BLaER1 treated with 17β-estradiol and CSF1 and Interleukin-3, amounts not matched to agents 10 nM and 100 nM (cell line): ENCODE results near the gene CLEC20A.

ENCODE experiments used
- H3K27ac ChIP-seq, 11 experiments: shearing (Covaris generic); formaldehyde crosslinking; 2 replicates each; pipeline ENCODE4 v1.8.1; 2022
- H3K27me3 ChIP-seq, 11 experiments: shearing (Covaris generic); formaldehyde crosslinking; 2 replicates each; pipeline ENCODE4 v1.8.1; 2022
- H3K36me3 ChIP-seq, 11 experiments: shearing (Covaris generic); formaldehyde crosslinking; 2 replicates each; pipeline ENCODE4 v1.8.1; 2022
- H3K4me1 ChIP-seq, 10 experiments: shearing (Covaris generic); formaldehyde crosslinking; 2 replicates each; pipeline ENCODE4 v1.8.1; 2022
- H3K4me2 ChIP-seq, 11 experiments: shearing (Covaris generic); formaldehyde crosslinking; 2 replicates each; pipeline ENCODE4 v1.8.1; 2022
- H3K4me3 ChIP-seq, 10 experiments: shearing (Covaris generic); formaldehyde crosslinking; 2 replicates each; pipeline ENCODE4 v1.8.1; 2022
- H3K9ac ChIP-seq, 11 experiments: shearing (Covaris generic); formaldehyde crosslinking; 2 replicates each; pipeline ENCODE4 v1.8.1; 2022
- H3K9me3 ChIP-seq, 11 experiments: shearing (Covaris generic); formaldehyde crosslinking; replicated peaks in 1 of 11; 2 replicates each; pipeline ENCODE4 v1.8.1; 2022
- H4K20me1 ChIP-seq, 11 experiments: shearing (Covaris generic); formaldehyde crosslinking; 2 replicates each; pipeline ENCODE4 v1.8.1; 2022
- Cebpa-rat ChIP-seq, 11 experiments: shearing (Covaris generic); IDR thresholded peaks; 2 replicates each; pipeline ENCODE4 v1.8.1; 2022

CLEC20A gene

DNA sequence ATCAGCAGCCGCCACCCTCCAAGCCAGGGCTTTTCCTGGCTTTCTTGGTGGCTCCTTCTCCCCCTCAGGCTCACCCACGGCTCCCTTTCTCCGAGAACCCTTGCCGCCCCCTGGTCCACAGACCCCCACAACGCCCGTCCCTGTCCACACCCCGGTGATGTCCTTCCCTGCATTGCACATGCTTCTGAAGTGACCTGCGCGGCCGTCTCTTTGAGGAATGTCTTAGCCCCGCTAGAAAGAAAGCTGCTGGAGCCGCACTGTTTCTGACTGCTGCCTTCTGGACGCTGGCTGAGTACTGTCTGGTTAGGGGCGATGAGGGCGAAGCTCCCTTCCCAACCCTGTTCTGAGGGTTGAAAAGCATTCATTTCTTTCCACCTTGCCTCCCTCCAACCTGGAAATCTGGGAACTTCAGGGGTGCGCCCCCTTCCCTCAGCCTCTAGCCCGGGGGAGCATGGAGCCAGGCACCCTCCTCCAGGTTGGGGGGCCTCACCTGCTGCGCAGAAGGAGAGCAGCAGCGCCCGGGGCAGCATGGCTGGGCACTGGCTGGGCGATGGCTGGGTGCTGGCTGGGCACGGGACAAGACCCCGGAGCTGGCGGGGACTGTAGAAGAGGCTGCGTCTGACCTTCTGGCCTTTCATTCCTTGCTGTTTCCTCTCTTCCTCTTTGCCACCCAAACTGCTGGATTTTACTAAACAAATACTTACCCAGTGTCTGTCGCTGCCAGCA is at the start of gene CLEC20A:
Gene CLEC20A (minus strand): TSS at position 555 of the 726 bp plus-strand sequence. CDS start 25 bp downstream, at position 530.
- peaks cover 0 to 12% (median 0%) of the 10 kb centered on the region in 11 experiments; a peak in 4 of 22 replicates for H3K9me3 ChIP-seq
- H3K27ac ChIP-seq = peak within 1 kb of the TSS in 4 of 11 experiments; percentile 2 to 63 (median 42); a peak in 5 of 22 replicates
- TF ChIP-seq Cebpa-rat (IDR thresholded peaks at IDR 0.05) = no peak
- no peak within 1 kb of the TSS for H3K9ac ChIP-seq
- no peaks in the 10 kb centered on the region for H3K36me3 ChIP-seq
- no peaks in the 10 kb centered on the region for H3K27me3 ChIP-seq
- H3K4me2 ChIP-seq = peak within 1 kb of the TSS in 9 of 11 experiments; percentile 9 to 64 (median 53); a peak in 15 of 22 replicates
- no peaks in the 10 kb centered on the region for H4K20me1 ChIP-seq
- no peak within 1 kb of the TSS for H3K4me3 ChIP-seq
- peaks cover 0 to 54% (median 30%) of the 10 kb centered on the region in 10 experiments; a peak in 15 of 20 replicates for H3K4me1 ChIP-seq

DNA sequence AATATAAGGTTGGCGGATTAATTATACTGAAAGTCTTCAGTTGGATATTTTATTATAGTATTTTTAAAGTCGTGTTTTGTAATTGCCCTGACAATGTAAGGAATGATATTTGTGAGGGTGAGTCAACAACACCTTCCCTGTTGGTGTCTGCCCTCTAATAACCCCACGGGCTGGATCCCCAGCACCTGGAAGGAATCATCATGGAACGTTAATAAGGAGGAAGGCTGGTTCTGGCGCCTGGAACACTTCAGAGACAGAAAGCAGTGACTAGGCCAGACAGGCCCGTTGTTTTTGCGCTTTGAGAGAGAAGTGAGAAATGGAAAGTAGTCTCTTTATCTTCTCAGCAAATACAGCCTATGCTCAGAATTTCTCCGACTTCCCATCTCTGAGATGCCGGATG is 47.8 kb upstream of the CLEC20A start:
- Histone ChIP-seq H3K36me3 (peaks cover 0 to 6% (median 0%) of the 10 kb centered on the region in 11 experiments; a peak in 2 of 22 replicates), H3K4me2 (no peak overlapping the region), H3K27me3 (no peaks in the 10 kb centered on the region), H3K4me3 (no peak overlapping the region), H3K9me3 (no peaks in the 10 kb centered on the region), H3K9ac (no peak overlapping the region), H3K27ac (no peak overlapping the region), H4K20me1 (no peaks in the 10 kb centered on the region; a peak in 1 of 22 replicates), H3K4me1 (peaks cover 0 to 13% (median 11%) of the 10 kb centered on the region in 10 experiments; a peak in 14 of 20 replicates)
- no peak for TF ChIP-seq Cebpa-rat (IDR thresholded peaks at IDR 0.05)

- Histone ChIP-seq H3K9me3 (no peaks in the 10 kb centered on the region), H3K27me3 (no peaks in the 10 kb centered on the region), H3K9ac (peak overlapping the region; percentile 70 to 85 (median 79); a peak in 20 of 22 replicates), H3K27ac (peak overlapping the region in 3 of 11 experiments; percentile 68 to 79 (median 72); a peak in 5 of 22 replicates), H4K20me1 (no peaks in the 10 kb centered on the region; a peak in 1 of 22 replicates), H3K4me2 (peak overlapping the region; percentile 82 to 99 (median 96)), H3K4me1 (peaks cover 0 to 13% (median 11%) of the 10 kb centered on the region in 10 experiments; a peak in 14 of 20 replicates), H3K4me3 (peak overlapping the region; percentile 72 to 91 (median 80)), H3K36me3 (peaks cover 0 to 5% (median 0%) of the 10 kb centered on the region in 11 experiments; a peak in 2 of 22 replicates)
- no peak for TF ChIP-seq Cebpa-rat (IDR thresholded peaks at IDR 0.05)
These were observed 46.5 kb upstream of the CLEC20A start for GRCh38 chr1:178543290-178543607.

DNA sequence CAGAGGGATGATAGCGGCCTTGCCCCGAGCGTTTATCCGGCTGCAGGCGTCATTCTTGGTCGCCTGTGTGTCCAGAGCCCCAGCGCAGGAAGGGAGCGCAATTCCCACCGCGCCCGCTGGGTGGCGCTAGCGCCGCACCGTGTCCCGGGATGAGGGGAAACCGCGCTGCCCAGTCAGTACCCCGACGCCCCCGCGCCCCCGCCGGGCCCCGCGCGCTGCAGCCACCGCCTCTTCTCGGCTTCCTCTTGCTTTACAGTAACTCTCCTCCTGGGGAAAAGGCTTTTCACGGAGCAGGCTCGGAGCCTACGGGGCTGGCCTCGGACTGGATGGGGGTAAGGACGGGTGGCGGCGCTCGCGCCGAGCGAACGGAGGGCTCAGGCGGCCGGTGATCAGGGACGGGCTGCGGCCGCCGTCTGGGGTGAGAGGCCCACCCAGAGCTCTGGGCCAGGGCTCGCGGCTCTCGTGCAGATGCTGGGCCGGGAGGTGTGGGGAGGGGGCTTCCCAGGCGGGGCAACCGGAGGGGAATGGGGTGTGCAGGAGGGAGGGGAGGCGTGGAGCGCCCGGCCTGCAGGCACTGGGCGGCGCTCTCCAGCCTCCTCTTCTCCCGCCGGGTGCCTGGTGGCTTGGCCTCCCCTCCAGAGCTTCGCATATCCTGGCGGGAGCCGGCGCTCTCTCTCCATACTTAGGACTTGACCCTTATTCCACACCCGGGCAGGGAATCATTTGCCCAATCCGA is 46.0 kb upstream of the CLEC20A start:
- H4K20me1 ChIP-seq = no peaks in the 10 kb centered on the region; a peak in 1 of 22 replicates
- H3K9ac ChIP-seq = peak overlapping the region; percentile 70 to 85 (median 79)
- peak overlapping the region; percentile 68 to 79 (median 72) for H3K27ac ChIP-seq
- peak overlapping the region; percentile 72 to 91 (median 80) for H3K4me3 ChIP-seq
- TF ChIP-seq Cebpa-rat (IDR thresholded peaks at IDR 0.05) = no peak
- H3K27me3 ChIP-seq = no peaks in the 10 kb centered on the region
- peak overlapping the region; percentile 82 to 99 (median 96) for H3K4me2 ChIP-seq
- peaks cover 0 to 13% (median 11%) of the 10 kb centered on the region in 10 experiments; a peak in 14 of 20 replicates for H3K4me1 ChIP-seq
- no peaks in the 10 kb centered on the region for H3K9me3 ChIP-seq
- no peaks in the 10 kb centered on the region; a peak in 1 of 22 replicates for H3K36me3 ChIP-seq

GRCh38 chr1:178541829-178542553 is 45.2 kb upstream of the CLEC20A start:
- Histone ChIP-seq H3K9me3 (no peaks in the 10 kb centered on the region), H3K27ac (peak overlapping the region; percentile 68 to 79 (median 72)), H3K4me1 (peaks cover 0 to 13% (median 11%) of the 10 kb centered on the region in 10 experiments; a peak in 14 of 20 replicates), H3K27me3 (no peaks in the 10 kb centered on the region), H3K4me3 (peak overlapping the region; percentile 72 to 91 (median 80)), H3K4me2 (peak overlapping the region; percentile 82 to 99 (median 96)), H3K9ac (peak overlapping the region; percentile 70 to 85 (median 79)), H4K20me1 (no peaks in the 10 kb centered on the region; a peak in 1 of 22 replicates), H3K36me3 (no peaks in the 10 kb centered on the region; a peak in 1 of 22 replicates)
- no peak for TF ChIP-seq Cebpa-rat (IDR thresholded peaks at IDR 0.05)

GRCh38 chr1:178541379-178541778 is 44.6 kb upstream of the CLEC20A start:
- TF ChIP-seq Cebpa-rat (IDR thresholded peaks at IDR 0.05) = no peak
- no peaks in the 10 kb centered on the region; a peak in 1 of 22 replicates for H4K20me1 ChIP-seq
- H3K4me3 ChIP-seq = peak overlapping the region; percentile 72 to 91 (median 80); a peak in 19 of 20 replicates
- no peaks in the 10 kb centered on the region for H3K27me3 ChIP-seq
- H3K27ac ChIP-seq = no peak overlapping the region; a peak in 1 of 22 replicates
- H3K4me2 ChIP-seq = peak overlapping the region; percentile 82 to 99 (median 96)
- H3K9me3 ChIP-seq = no peaks in the 10 kb centered on the region
- H3K4me1 ChIP-seq = peaks cover 0 to 13% (median 11%) of the 10 kb centered on the region in 10 experiments; a peak in 14 of 20 replicates
- no peaks in the 10 kb centered on the region for H3K36me3 ChIP-seq
- H3K9ac ChIP-seq = peak overlapping the region in 6 of 11 experiments; percentile 76 to 85 (median 78); a peak in 8 of 22 replicates

- H3K4me2 ChIP-seq = no peak overlapping the region
- H3K36me3 ChIP-seq = no peaks in the 10 kb centered on the region
- TF ChIP-seq Cebpa-rat (IDR thresholded peaks at IDR 0.05) = no peak
- H4K20me1 ChIP-seq = no peaks in the 10 kb centered on the region; a peak in 1 of 22 replicates
- H3K9me3 ChIP-seq = no peaks in the 10 kb centered on the region
- peaks cover 0 to 13% (median 11%) of the 10 kb centered on the region in 10 experiments; a peak in 14 of 20 replicates for H3K4me1 ChIP-seq
- no peak overlapping the region for H3K4me3 ChIP-seq
- no peaks in the 10 kb centered on the region for H3K27me3 ChIP-seq
- no peak overlapping the region for H3K27ac ChIP-seq
- no peak overlapping the region for H3K9ac ChIP-seq
These were observed 43.9 kb upstream of the CLEC20A start for GRCh38 chr1:178540646-178541045.

DNA sequence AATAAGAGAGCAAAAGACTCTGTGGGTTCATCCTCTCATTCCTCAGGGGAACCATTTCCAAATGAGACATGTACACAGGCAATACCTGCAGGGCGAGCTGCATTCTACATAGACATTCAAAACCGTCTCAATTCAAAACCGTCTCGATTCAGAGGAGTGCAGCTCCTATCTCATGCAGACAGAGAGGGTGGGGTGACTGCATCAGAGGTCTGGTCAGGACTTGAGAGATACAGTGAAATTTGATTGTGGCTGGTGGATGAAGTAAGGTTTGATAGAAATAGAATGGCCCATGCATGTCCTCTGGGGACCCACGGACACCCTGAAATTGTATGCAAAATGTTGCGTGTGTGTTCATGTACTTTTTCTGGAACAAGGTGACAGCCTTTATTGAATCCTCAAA is 43.4 kb upstream of the CLEC20A start:
- no peak overlapping the region for H3K27ac ChIP-seq
- no peak overlapping the region for H3K9ac ChIP-seq

More for the DNA sequence above, 43.4 kb upstream of the CLEC20A start:
- H3K36me3 ChIP-seq = no peaks in the 10 kb centered on the region
- no peak for TF ChIP-seq Cebpa-rat (IDR thresholded peaks at IDR 0.05)
- no peaks in the 10 kb centered on the region for H4K20me1 ChIP-seq
- H3K4me1 ChIP-seq = peaks cover 0 to 13% (median 11%) of the 10 kb centered on the region in 10 experiments; a peak in 14 of 20 replicates
- no peaks in the 10 kb centered on the region for H3K27me3 ChIP-seq
- no peaks in the 10 kb centered on the region for H3K9me3 ChIP-seq
- H3K4me2 ChIP-seq = no peak overlapping the region
- H3K4me3 ChIP-seq = no peak overlapping the region
